HepG2 (cell line): ENCODE results near the gene NEURL2. TPM values are rescaled to one million over a fixed set of nuclear protein-coding genes. Genes with fewer than 3 reads are reported as not detected.
A peak's percentile ranks its signal among the peaks of the same experiment; 100 is the strongest.

Source experiments
- KIAA2018 ChIP-seq: sonication (generic); formaldehyde crosslinking; IDR thresholded peaks from 2 replicates; pipeline ENCODE4 v1.5.0; 2020; ENCODE audit warnings: mild to moderate bottlenecking, missing genetic modification reagents, borderline replicate concordance
- KLF9 ChIP-seq: IDR thresholded peaks from 2 replicates; pipeline ENCODE4 v1.6.1; 2016; ENCODE audit warnings: low read depth
- NFYC ChIP-seq: IDR thresholded peaks from 2 replicates; pipeline ENCODE4 v1.6.1; 2016; ENCODE audit warnings: missing genetic modification reagents, missing compliant biosample characterization
- PBX3 ChIP-seq: sonication (generic); formaldehyde crosslinking; IDR thresholded peaks from 2 replicates; pipeline ENCODE4 v1.8.1; 2023; ENCODE audit warnings: missing genetic modification reagents, inconsistent platforms, borderline replicate concordance
- POGK ChIP-seq: sonication (generic); formaldehyde crosslinking; conservative IDR thresholded peaks from 2 replicates; pipeline ENCODE4 v1.8.0; 2022; ENCODE audit warnings: mild to moderate bottlenecking, moderate library complexity, missing genetic modification reagents
- RAD21 ChIP-seq: fragments of 450-650 bp; formaldehyde crosslinking; IDR thresholded peaks from 2 replicates; pipeline ENCODE4 v1.5.0; 2020; ENCODE audit warnings: mild to moderate bottlenecking
- SMAD9 ChIP-seq: sonication (generic); formaldehyde crosslinking; IDR thresholded peaks from 2 replicates; pipeline ENCODE4 v1.5.1; 2020; ENCODE audit warnings: mild to moderate bottlenecking, missing genetic modification reagents
- SYNCRIP ChIP-seq: fragments of 200-400 bp; formaldehyde crosslinking; IDR thresholded peaks from 2 replicates; pipeline ENCODE4 v1.6.1; 2018; ENCODE audit warnings: mild to moderate bottlenecking, low read depth, low read length; ENCODE audit not compliant: insufficient read depth
- TIGD3 ChIP-seq: sonication (generic); formaldehyde crosslinking; IDR thresholded peaks from 2 replicates; pipeline ENCODE4 v1.5.1; 2020; ENCODE audit warnings: mild to moderate bottlenecking, missing genetic modification reagents, borderline replicate concordance
- ZBTB3 ChIP-seq: sonication (generic); formaldehyde crosslinking; IDR thresholded peaks from 2 replicates; pipeline ENCODE4 v1.4.0; 2020; ENCODE audit warnings: low read depth, mild to moderate bottlenecking, moderate library complexity, missing genetic modification reagents, borderline replicate concordance
- ZNF20 ChIP-seq: sonication (generic); formaldehyde crosslinking; IDR thresholded peaks from 2 replicates; pipeline ENCODE4 v1.4.0; 2020; ENCODE audit warnings: mild to moderate bottlenecking, moderate library complexity, missing genetic modification reagents
- ZNF264 ChIP-seq: sonication (generic); formaldehyde crosslinking; IDR thresholded peaks from 2 replicates; pipeline ENCODE4 v1.4.0; 2020; ENCODE audit warnings: missing genetic modification reagents
- ZNF329 ChIP-seq: sonication (generic); formaldehyde crosslinking; IDR thresholded peaks from 2 replicates; pipeline ENCODE4 v1.9.0; 2021; ENCODE audit warnings: low read depth, mild to moderate bottlenecking, missing genetic modification reagents
- ZNF546 ChIP-seq: sonication (generic); formaldehyde crosslinking; conservative IDR thresholded peaks from 2 replicates; pipeline ENCODE4 v1.8.1; 2023; ENCODE audit warnings: mild to moderate bottlenecking, missing genetic modification reagents
- ZNF552 ChIP-seq: sonication (generic); formaldehyde crosslinking; IDR thresholded peaks from 2 replicates; pipeline ENCODE4 v1.9.0; 2022; ENCODE audit warnings: missing genetic modification reagents, mild to moderate bottlenecking, borderline replicate concordance
- polyA plus RNA-seq, 8 experiments: library from polyadenylated mRNA; depleted of rRNA in 3 of 8; stranded (reverse) in 7 of 8; unstranded in 1 of 8; fragments of >200 nt; fragmentation: Illumina TruSeq in 4 of 8; extraction: Trizol in 4 of 8; gene quantifications; 2 replicates each; pipeline versions ENCODE4 v1.2.1 to v1.2.3, GENCODE V29; 2011 to 2016; ENCODE audit warnings: low read depth in 4 of 8, missing spikeins in 1 of 8, mixed read lengths in 1 of 8; ENCODE audit not compliant: insufficient read depth in 1 of 8
- total RNA-seq, 5 experiments: library from RNA; depleted of rRNA; stranded (reverse); fragments of >200 nt; fragmentation: Illumina TruSeq; extraction: Trizol; gene quantifications; 2 replicates each; pipeline ENCODE4 v1.2.3, GENCODE V29; 2016; ENCODE audit warnings: low read depth in 1 of 5

NEURL2 gene
- total and polyA plus RNA-seq, 2 of the 13 experiments (the other 11 are each of a cell fraction or from before 2014, with no cell fraction given): 7.2 to 9.7 TPM

GRCh38 chr20:45890985-45891983, at the start of gene NEURL2, which contains the start of gene CTSA (continued):
- TF ChIP-seq RAD21: peak; percentile 66
- TF ChIP-seq KLF9 (CRISPR knock-in tag): peak; percentile 96
- peak; percentile 94 for TF ChIP-seq PBX3 (CRISPR knock-in tag)
- TF ChIP-seq ZNF264 (CRISPR knock-in tag): peak; percentile 98
- peak; percentile 99 for TF ChIP-seq ZNF552 (CRISPR knock-in tag)
- TF ChIP-seq ZBTB3 (CRISPR knock-in tag): peak; percentile 93; the same call in 1 of the 2 replicates
- TF ChIP-seq ZNF329 (CRISPR knock-in tag): peak; percentile 90
- no peak for TF ChIP-seq SYNCRIP
- peak; percentile 98 for TF ChIP-seq SMAD9 (CRISPR knock-in tag)
- TF ChIP-seq ZNF546 (CRISPR knock-in tag): peak; percentile 64; the same call in 1 of the 2 replicates
- TF ChIP-seq TIGD3 (CRISPR knock-in tag): peak; percentile 98
- peak; percentile 72 for TF ChIP-seq NFYC (CRISPR knock-in tag)
- TF ChIP-seq POGK (CRISPR knock-in tag): peak; percentile 100
- peak; percentile 94 for TF ChIP-seq ZNF20
- 0 out of 2 replicates have a peak, but pooled peaks have one; percentile 5 for TF ChIP-seq KIAA2018 (CRISPR knock-in tag)
